Germinal center (tissue), 1 donor: Measurements from ENCODE around the gene PTPRD.

Experiments
- DNase-seq: peaks from one replicate; pipeline ENCODE4 v3.0.0; 2012; ENCODE audit warnings: mixed read lengths, low spot score

Gene PTPRD

DNA sequence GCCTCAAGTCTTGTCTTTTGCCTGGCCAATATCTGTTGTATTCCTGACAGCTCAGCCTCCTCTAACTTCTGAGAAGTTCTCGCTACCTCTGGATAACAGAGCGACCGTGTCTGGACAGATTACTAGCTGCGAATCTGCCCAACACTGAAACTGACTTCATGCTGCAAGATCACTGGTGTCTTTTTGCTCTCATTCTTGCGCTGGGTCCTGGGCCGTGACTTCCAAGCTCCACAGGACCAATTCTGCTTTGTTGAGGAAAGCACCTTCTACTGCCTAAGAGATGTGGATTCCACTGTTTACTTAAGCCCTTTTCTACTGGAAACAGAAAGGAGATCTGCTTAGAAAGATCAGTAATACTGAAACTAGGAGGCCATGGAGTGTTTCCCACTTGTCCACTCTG, 1834.4 kb downstream of the PTPRD start:
- DNase-seq: no peak

DNA sequence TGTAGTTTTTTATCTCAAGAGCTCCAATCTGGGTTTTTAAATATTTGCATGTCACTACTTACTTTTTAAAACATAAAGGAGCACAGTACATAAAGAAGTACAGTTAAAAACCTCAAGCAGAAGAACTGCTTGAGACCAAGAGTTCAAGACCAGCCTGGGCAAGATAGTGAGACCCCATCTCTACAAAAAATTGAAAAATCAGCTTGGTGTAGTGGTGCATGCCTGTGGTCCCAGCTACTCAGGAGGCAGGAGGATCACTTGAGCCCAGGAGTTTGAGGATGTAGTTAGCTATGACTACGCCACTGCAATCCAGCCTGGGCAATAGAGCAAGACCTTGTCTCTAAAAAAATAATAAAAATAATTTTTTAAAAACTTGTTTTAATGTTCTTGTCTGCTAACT, 1840.5 kb downstream of the PTPRD start:
- DNase-seq: no peak

DNA sequence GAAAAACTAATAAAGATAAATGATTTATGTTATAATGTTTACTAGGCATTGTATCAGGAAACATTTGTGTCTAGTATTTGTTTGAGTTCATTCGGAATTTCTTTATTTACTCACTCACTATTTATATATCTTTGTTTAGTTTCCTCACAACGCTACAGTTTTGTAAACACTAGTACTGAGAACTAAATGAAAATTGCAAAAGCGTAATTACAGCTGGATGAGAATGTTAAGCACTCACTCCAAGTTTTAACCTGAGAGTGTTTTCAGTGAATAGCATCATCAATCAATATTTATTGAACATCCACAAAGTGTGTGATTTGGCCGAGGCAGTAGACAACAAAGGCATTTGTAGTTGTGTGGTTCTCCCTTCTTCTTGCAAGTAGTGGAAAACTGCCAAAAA, 1843.6 kb downstream of the PTPRD start:
- no peak for DNase-seq

DNA sequence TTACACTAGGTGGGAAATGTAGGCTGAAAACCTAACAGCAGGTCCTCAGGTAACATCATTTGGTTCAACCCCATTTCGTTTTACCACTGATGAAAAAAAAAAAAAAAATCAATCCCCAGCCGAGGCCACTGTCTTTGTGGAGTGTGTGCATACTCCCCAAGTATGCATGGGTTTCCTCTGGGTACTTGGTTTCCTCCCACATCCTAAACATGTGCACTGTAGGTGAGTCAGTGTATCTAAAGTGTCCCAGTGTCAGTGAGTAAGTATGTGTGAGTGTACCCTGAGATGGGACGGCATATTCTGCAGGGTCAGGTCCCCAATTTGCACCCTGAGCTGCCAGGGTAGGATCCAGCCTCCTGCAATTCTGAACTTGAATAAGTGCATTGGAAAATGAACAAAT, 1846.7 kb downstream of the PTPRD start:
- no peak for DNase-seq

DNA sequence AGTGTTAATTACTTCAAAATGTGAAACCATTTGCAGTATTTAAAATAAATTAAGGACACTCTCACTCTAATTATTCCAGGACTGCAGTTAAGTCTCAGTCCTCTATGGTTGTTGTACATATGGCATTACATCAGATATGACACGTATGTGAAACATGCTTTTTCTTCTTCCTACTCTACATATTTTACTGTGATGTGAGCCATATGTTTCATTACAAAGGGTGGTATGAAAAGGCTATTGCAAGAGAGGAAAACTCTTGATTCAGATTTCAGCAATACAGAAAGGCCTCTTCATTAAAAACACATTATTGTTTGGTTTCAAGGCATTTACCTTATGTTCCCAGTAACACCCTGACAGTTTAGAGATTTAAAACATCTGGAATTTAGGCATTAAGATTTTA, 1848.8 kb downstream of the PTPRD start:
- DNase-seq: no peak

DNA sequence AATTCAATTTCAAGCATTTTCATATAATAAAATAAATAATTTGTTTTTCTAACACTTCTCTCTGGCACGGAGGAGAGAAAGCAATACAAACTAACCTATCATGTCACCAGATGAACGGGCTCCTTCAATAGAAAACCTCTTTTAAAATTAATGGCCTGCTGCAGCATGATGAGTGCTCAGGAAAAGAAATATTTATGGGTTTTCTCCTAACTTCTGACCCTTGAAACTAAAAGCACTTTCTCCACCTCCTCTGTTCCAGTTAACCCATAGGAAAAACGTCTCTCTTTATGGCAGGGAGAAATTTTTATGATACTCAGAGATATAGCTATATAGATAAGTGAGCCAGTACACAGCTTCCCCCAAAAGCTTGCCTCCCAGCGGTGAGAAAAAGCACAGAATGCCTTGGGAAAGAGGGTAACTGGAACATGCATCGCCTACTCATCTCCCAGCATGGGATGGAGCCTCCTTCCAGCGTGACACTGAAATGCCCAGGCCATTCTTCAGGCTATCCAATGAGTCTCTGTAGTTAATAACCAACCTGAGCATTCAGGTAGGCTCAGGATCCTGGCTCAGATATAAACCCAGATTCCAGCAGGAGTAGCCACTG, 1850.2 kb downstream of the PTPRD start:
- no peak for DNase-seq

DNA sequence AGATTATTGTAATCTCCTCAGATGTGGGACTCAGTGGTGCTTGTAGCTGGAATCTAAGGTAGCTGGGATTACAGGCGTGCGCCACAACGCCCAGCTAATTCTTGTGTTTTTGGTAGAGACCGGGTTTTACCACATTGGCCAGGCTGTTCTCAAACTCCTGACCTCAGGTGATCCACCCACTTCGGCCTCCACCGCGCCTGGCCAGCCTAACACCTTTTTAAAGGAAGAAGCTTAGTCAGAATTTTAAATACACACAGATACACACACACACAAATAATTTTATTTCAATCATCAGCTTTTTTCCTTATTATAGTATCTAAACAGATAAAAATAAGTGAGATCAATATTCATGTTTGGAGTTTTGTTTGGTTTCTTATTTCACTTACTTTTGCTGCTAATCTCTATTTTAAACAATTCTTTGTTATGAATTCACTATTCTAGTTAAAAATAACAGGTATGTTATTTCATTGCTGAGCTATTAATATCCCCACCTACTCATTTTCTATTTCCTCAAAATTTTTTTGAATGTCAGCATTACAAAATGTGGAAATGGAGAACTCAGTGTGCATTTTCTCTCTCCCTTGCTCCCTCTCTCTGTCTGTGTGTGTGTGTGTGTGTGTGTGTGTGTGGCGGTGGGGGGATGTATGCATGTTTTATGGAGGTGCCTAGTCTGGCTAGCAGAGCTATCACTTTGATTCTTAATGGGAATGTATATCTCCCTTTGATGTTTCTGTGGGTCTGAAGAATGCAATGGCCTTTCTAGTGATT, 1852.6 kb downstream of the PTPRD start:
- no peak for DNase-seq

DNA sequence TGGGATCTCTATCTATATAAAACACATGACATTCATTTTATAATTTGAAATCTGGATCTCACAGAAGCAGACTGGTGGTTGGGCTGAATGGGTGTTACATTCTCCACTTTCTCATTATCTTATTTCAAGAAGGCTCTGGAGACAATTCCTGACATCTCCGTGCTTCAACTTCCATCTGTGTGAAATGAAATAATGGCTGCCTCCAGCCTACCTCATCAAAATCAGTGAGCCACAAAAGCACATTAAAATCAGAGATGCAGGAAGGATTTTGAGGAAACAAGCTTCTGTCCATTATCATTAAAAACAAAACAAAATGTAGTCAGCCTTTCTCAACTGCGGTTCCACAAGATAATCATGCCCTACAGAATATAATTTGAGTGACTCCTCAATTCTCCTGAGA, 1854.9 kb downstream of the PTPRD start:
- DNase-seq: no peak

DNA sequence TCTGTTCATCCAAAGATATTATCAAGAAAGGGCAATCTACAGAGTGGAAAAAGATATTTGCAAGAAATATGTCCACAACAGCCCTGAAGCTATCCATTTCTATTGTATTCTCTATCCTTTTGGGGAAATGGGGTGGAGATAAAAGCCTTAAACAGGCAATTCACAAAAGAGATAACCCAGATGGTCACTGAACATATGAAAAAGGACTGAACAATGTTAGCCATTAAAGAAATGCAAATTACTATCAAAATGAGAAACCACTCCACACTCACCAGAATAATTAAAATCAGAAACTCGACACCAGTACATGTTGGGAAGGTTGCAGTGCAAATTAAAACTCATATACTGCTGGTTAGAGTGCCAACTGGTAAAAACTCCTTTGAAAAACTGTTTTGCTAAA, 1858.1 kb downstream of the PTPRD start:
- DNase-seq: no peak

DNA sequence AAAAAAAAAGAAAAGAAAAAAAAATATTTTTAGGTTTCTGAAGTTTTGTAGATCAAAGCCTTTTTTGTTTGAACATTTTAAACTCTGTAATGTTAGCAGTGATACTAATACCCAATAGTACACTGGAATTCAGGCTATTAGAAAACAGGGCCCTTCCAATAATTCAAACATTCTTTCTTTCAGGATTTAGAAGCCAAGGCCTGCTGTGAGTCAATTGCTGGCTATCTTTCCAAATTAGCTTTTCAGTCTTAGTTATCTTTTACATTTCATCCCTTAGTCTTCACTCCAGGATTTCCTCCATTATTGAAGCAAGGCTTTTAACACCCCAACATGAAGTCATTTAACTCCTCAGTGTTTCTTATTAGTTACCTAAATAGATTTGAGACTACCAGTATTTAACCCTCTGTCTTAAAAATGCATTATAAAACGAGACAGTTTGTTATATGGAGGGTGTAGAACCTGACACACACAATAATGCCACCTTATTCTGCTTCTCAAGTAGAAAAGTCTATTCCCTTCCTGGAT, 1861.3 kb downstream of the PTPRD start:
- no peak for DNase-seq

DNA sequence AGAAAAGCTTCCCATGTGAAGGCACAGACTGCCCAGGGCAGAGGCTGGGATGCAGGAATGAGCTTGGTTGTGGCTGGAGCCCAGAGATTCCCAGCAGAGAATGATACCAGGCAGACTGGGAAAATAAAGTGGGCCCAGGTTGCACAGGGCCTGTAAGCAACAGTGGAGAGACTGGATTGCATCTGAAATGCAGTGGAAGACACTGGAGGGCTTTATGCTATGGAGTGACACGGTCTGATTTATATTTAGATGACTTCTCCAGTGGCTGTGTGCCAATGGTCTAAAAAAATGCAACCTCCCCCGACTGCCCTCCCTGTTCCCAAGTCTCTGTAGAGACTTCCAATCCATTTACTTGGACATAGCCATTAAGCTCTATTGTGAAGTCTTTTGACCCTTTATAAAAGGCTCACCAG, 1862.2 kb downstream of the PTPRD start:
- no peak for DNase-seq

DNA sequence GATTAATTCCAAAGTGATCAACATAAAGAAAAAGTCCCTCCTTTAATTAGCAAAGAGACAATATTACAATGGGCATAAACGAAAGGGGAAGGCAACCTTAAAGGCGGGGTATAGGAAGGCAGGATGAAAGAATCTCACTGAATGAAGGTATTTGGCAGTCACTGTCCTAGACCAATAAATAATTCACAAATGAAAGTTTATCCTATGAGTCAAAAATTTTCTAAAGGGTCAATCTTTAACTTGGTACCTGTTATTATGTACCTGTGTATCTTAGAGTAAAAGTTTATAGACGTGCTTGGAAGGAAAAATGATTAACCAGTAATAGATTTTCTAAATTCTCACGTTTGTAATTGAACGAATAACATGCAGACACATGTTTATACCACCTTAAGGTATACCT, 1867.5 kb downstream of the PTPRD start:
- DNase-seq: no peak

DNA sequence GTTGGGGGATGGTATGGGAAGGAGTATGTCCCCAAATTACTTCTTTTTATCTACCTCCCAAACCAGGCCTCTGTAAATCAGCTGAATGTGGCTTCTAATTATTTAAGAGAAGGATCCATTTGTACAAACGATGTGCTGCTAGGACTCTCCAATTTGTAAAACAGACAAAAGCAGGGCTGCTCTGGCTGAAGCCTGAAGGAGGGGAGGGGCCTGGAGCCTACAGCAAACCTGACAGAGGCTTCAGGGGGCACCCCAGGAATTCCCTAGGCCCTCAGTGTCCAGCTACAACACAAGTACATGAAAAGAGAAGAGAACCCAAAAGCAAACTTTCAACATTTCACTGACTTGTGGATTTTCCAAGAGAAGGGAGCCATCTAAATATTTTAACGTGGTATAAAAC, 1873.9 kb downstream of the PTPRD start:
- DNase-seq: no peak

DNA sequence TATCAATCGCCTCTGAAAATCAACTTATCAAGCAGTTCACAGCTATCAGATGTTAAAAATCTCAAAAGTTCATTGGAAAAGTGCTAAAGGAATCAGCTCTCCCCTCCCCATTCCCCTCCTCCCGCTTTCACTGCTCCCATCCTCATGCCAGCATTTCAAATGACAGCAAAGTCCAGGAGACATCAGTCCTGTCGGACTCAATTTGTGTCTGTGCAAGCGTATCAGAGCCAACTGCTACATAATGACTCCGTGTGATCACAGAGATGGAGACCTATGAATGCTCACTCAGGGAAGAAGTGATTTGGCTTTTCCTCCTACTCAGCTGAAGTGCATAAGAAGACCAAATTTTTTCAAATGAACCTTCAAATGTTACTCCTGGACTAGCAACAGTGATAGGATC, 1876.0 kb downstream of the PTPRD start:
- DNase-seq: no peak

DNA sequence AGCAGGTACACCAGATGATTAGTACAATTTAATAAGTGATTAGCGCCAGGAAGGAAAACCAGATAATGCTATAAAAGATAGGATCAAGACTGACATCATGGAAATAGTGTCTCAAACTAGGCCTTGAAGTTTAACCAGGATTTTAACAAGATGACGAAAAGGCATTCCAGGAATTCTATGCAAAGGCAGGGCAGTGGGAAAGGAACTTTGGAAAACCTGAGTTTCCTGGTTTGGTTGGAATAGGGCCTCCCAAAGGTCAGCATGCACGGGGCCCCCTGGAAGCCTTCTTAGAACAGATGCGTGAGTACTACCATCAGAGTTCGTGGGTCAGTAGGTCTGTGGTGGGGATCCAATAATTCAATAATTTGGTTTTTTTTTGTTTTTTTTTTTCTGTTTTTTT, 1878.0 kb downstream of the PTPRD start:
- no peak for DNase-seq

DNA sequence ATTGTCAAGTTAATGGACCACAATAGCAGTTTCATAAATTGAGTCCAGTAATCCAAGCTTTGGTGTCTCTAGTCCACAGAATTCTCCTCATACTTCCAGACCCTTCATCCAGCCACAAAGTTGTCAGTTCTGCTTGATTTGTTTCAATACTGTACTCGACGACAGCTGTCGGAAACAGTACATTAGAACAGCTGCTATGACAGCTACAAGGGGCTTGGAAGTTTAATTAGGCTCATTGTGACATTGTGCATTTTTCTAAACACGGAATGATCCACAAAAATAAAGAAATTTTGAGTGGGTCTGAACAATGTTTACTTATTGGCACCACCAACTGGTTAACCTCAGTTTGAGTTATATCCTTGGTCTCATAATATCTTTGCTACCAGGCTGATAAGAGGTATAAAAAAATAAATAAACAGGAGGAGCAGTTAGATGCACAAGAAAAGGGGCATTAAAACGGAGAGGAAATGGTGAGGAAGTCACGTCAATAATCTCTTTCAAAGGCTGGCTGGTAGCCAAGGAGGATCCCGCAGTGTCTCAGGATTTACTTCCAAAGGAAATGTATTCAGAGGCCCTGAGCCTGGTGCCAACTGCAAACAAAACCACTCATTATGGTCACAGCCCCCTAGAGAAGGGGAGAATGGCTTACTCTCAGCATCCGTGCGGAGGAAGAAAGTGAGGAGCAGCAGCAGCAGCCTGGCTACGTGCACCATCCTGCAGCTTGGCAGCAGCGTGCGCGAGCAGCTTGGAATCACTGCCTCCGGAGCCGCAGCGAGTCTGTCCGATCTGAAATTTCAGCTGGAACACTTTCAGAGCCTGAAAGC, 1879.5 kb downstream of the PTPRD start:
- no peak for DNase-seq

DNA sequence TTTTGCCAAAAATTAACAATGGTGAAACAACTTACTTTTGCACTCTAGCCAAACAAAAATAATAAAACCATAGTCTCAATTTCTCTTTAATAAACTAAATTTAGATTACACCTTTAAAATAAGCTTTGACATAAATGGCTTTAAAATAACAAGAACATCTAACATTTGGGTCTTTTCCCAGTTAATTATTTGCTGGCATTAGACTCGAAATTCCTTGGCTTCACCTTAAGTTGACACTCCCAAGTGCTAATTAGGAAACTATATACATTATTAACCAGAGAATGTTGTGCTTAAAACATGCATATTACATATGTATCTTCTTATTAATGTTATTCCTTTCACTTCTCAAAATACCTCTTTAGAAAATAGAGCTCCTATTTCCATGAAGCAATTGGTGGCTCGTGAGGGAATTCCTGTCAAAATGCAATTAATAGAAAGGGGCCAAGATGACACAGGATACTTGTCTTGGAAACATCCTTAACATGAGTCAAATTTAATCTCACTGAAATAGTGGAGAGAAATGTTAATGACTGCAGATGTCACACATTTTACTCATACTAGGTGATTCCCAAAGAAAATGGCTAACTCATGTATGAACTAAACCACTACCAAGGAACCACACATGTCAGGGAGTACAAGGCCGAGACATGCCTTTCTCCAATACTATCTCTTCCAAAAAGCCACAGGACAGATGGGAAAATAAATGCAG, 1880.3 kb downstream of the PTPRD start:
- no peak for DNase-seq

DNA sequence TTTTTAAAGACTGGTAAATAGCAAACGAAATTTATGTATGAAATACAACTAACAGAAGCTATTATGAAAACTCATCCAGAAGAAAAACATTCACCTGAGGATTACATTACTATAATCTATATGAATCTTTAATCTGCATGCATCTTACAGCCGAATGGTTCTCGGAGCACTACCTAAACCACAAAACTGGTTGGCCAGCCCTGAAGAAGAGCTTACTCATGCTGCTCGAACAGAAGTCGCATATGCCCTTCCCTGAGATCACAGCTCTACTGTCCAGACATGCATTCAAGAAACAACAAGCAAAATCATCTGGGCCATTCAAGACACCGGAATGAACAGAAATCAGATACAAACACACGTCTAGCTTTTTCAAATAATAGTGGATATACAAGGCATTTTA, 1882.2 kb downstream of the PTPRD start:
- no peak for DNase-seq

DNA sequence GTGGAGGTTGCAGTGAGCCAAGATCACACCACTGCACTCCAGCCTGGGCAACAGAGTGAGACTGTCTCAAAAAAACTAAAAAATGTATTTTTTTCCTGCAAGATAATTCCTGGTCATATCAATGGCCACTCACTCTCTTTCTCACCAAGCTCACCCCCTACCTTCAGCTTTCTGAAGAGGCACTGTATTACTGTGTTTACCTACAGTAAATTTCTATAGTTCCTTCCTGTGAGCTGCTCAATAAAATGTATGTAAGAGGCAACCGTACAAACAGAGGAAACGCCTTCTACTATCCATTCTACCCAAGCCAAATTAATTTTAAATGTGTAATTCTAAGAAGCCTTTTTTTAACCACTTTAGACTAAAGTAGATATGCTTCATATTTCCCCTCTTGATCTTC, 1883.9 kb downstream of the PTPRD start:
- DNase-seq: no peak

DNA sequence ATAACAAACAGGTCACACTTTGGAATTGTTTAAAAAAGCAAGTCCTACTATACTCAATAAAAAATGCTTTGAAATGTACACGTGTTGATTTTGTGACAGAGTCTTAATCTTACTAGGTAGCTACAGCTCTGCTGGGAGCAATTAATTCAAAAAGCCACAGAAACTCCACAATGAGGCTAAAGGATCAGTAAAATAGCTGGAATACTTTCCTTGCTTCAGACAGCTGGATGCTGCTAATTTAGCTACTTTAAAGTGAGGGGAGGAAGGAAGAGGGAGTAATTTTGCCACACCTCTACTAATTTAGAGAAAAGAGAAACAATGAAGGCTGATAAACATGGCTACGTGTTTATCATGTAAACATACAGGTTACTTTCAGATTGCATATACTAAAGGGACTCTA, 1885.6 kb downstream of the PTPRD start:
- no peak for DNase-seq

DNA sequence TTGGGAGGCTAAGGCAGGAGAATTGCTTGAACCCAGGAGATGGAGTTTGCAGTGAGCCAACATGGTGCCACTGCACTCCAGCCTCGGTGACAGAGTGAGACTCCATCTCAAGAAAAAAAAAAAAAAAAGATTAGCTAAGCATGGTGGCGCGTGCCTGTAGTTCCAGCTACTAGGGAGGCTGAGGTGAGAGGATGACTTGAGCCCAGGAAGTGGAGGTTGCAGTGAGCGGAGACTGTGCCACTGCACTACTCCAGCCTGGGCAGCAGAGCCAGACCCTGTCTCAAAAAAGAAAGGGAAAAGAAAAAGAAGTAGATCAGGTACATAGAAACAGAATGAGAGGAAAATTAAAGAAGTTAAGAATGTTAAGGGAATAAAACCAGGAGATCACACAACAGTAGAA, 1886.1 kb downstream of the PTPRD start:
- DNase-seq: no peak

DNA sequence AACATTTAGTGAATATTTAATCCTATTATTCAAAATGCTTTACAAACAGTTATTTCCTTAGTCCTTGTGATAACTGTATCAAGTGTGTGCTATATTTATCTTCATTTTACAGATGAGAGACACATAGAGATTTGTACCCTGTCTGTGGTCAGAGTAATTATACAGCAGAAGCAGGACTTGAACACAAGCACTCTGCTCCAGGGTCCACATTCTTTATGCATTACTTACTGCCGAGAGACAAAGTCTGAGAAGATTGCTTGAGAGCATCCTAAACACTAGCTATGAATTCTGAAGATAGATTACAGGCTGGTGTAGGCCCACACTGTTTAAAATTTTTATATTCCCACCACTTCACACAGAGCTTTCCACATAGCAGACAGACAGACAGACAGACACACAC, 1887.2 kb downstream of the PTPRD start:
- DNase-seq: no peak
